K562 (cell line): ENCODE data around the gene CEACAM21. TPM values are rescaled to one million over a fixed set of nuclear protein-coding genes. Genes with fewer than 3 reads are reported as not detected.

Source experiments
- ATAC-seq: fragments of 200-7000 bp; cut with Tn5 transposase; 3 replicates; pipeline ENCODE4 v1.9.1; 2020; ENCODE audit warnings: moderate library complexity
- BruUV-seq: library from RNA; stranded (reverse); fragments of 400-500 nt; replicated peaks from 2 replicates; lab custom pipeline; 2021; lab: Mats Ljungman, UMichigan
- CTCF ChIA-PET: fragments of 300-600 bp; formaldehyde crosslinking; extraction: SDS; loops from one replicate; lab custom pipeline; 2021; ENCODE audit warnings: low intra/inter-chr PET ratio; lab: Yijun Ruan, JAX
- POLR2A ChIA-PET: fragments of 300-600, 350-650 bp; sonication (Branson Sonifier 250); formaldehyde crosslinking; extraction: SDS; loops from one replicate; lab custom pipeline; 2021; ENCODE audit warnings: antibody characterized with exemption, inconsistent platforms; lab: Yijun Ruan, JAX
- DNase-seq, 4 experiments: peaks; one replicate each; pipeline versions ENCODE4 v3.0.0 to v3.0.0-alpha.2; 2011 to 2018; ENCODE audit warnings: low spot score in 3 of 4, mixed read lengths in 3 of 4; ENCODE audit errors: extremely low read depth in 1 of 4
- FAIRE-seq: peaks from 2 replicates; lab custom pipeline; 2011; peaks lifted over from hg19 to GRCh38; lab: Jason Lieb, UNC
- H2AFZ ChIP-seq: 2 replicates; pipeline ENCODE4 v1.6.0; 2011; ENCODE audit warnings: low read depth, low read length, control low read depth, inconsistent platforms
- H3K27ac ChIP-seq: fragments of 200-600 bp; 3 replicates; pipeline ENCODE4 v1.8.0; 2011; ENCODE audit warnings: low read depth, mild to moderate bottlenecking, control low read depth, inconsistent platforms, low read length, moderate library complexity, mixed read lengths; ENCODE audit errors: extremely low read depth
- H3K27me3 ChIP-seq, 2 experiments: fragments of 300-600 bp in 1 of 2; 2 replicates in 1 of 2; 3 replicates in 1 of 2; pipeline versions ENCODE4 v1.6.0 to v1.8.0; 2011; ENCODE audit warnings: inconsistent platforms in 2 of 2, low read length in 2 of 2, mild to moderate bottlenecking in 1 of 2, mixed read lengths in 1 of 2, moderate library complexity in 1 of 2; ENCODE audit not compliant: control insufficient read depth in 2 of 2, insufficient read depth in 2 of 2
- H3K36me3 ChIP-seq: fragments of 300-600 bp; 3 replicates; pipeline ENCODE4 v1.8.0; 2011; ENCODE audit warnings: mild to moderate bottlenecking, low read length, inconsistent platforms; ENCODE audit not compliant: control insufficient read depth, insufficient read depth
- H3K4me1 ChIP-seq, 2 experiments: fragments of 200-600 bp in 1 of 2; replicated peaks in 1 of 2; 2 replicates in 1 of 2; 3 replicates in 1 of 2; pipeline versions ENCODE4 v1.5.1 to v1.8.0; 2011; ENCODE audit warnings: inconsistent platforms in 2 of 2, low read length in 2 of 2, mild to moderate bottlenecking in 1 of 2, mixed read lengths in 1 of 2, moderate library complexity in 1 of 2; ENCODE audit not compliant: control insufficient read depth in 2 of 2, insufficient read depth in 2 of 2
- H3K4me2 ChIP-seq: 2 replicates; pipeline ENCODE4 v1.6.1; 2011; ENCODE audit warnings: low read length, control low read depth, inconsistent platforms, mixed read lengths; ENCODE audit not compliant: insufficient read depth
- H3K4me3 ChIP-seq: fragments of 200-600 bp; sonication (generic), shearing (Covaris generic); 2 replicates; pipeline ENCODE4 v1.5.1; 2016; ENCODE audit warnings: control low read depth, inconsistent platforms
- H3K79me2 ChIP-seq: fragments of 200-600 bp; 3 replicates; pipeline ENCODE4 v1.8.0; 2011; ENCODE audit warnings: low read length, inconsistent platforms; ENCODE audit not compliant: control insufficient read depth, insufficient read depth
- H3K9ac ChIP-seq, 2 experiments: 2 replicates each; pipeline versions ENCODE4 v1.6.0 to v1.6.1; 2011; ENCODE audit warnings: low read depth in 2 of 2, low read length in 2 of 2, control low read depth in 1 of 2, inconsistent platforms in 1 of 2, mild to moderate bottlenecking in 1 of 2, mixed read lengths in 1 of 2; ENCODE audit not compliant: insufficient read depth in 1 of 2
- H3K9me1 ChIP-seq: one replicate; pipeline ENCODE4 v1.6.0; 2011; ENCODE audit warnings: inconsistent platforms, mild to moderate bottlenecking, low read length, moderate library complexity; ENCODE audit not compliant: control insufficient read depth, insufficient read depth
- H3K9me3 ChIP-seq: replicated peaks from 2 replicates; pipeline ENCODE4 v1.5.1; 2011; ENCODE audit warnings: low read depth, low read length, inconsistent platforms; ENCODE audit not compliant: control insufficient read depth, insufficient read depth
- H4K20me1 ChIP-seq: replicated peaks from 2 replicates; pipeline ENCODE4 v1.6.1; 2011; ENCODE audit warnings: low read length, inconsistent platforms, mixed read lengths; ENCODE audit not compliant: control insufficient read depth, insufficient read depth
- CSDE1 ChIP-seq, 2 experiments: fragments of 450-650 bp; IDR thresholded peaks; 2 replicates each; pipeline ENCODE4 v1.6.1; 2016; ENCODE audit warnings: mild to moderate bottlenecking in 1 of 2
- EZH2 ChIP-seq: IDR thresholded peaks from 2 replicates; pipeline ENCODE4 v1.6.1; 2012; ENCODE audit warnings: low read depth, mild to moderate bottlenecking, inconsistent platforms, low read length, borderline replicate concordance
- HOXB6 ChIP-seq: fragments of 250-450 bp; sonication (Bioruptor Pico); IDR thresholded peaks from 2 replicates; pipeline ENCODE4 v1.5.1; 2022; ENCODE audit warnings: mild to moderate bottlenecking, borderline replicate concordance
- MAFF ChIP-seq: IDR thresholded peaks from 2 replicates; pipeline ENCODE4 v1.6.1; 2012; ENCODE audit warnings: low read length, improper control_type of control experiment
- MYC ChIP-seq, 2 experiments: fragments of 250-450 bp in 1 of 2; sonication (Bioruptor Pico) in 1 of 2; IDR thresholded peaks; 2 replicates each; pipeline versions ENCODE4 v1.5.1 to v1.6.1; 2012 to 2021; ENCODE audit warnings: low read depth in 2 of 2, borderline replicate concordance in 1 of 2, improper control_type of control experiment in 1 of 2, low read length in 1 of 2, mild to moderate bottlenecking in 1 of 2, moderate library complexity in 1 of 2
- NCOA6 ChIP-seq: fragments of 450-650 bp; IDR thresholded peaks from 2 replicates; pipeline ENCODE4 v1.6.1; 2017; ENCODE audit warnings: mild to moderate bottlenecking
- NRF1 ChIP-seq, 2 experiments: fragments of 450-650 bp; IDR thresholded peaks in 1 of 2; conservative IDR thresholded peaks in 1 of 2; 2 replicates each; pipeline ENCODE4 v1.6.1; 2014; ENCODE audit warnings: mild to moderate bottlenecking in 2 of 2
- SMARCB1 ChIP-seq: IDR thresholded peaks from 2 replicates; pipeline ENCODE4 v1.6.1; 2011; ENCODE audit warnings: improper control_type of control experiment, low read depth; ENCODE audit not compliant: insufficient read length
- TAF15 ChIP-seq: fragments of 200-400 bp; formaldehyde crosslinking; IDR thresholded peaks from 2 replicates; pipeline ENCODE4 v1.6.1; 2017; ENCODE audit warnings: mild to moderate bottlenecking, low read depth, low read length, moderate library complexity
- TAF7 ChIP-seq: fragments of 450-650 bp; IDR thresholded peaks from 2 replicates; pipeline ENCODE4 v1.6.1; 2016; ENCODE audit warnings: missing genetic modification characterization, missing compliant biosample characterization
- TBP ChIP-seq: optimal IDR thresholded peaks from 2 replicates; pipeline ENCODE3; 2011; ENCODE audit warnings: low read depth, low read length, improper control_type of control experiment
- TEAD2 ChIP-seq: fragments of 450-650 bp; IDR thresholded peaks from 2 replicates; pipeline ENCODE4 v1.6.1; 2016; ENCODE audit warnings: missing genetic modification characterization, control low read depth, missing compliant biosample characterization
- ZNF354B ChIP-seq: fragments of 250-450 bp; sonication (Bioruptor Pico); IDR thresholded peaks from 2 replicates; pipeline ENCODE4 v1.4.0; 2020
- WGBS: fragments of 100-300 bp; shearing (Covaris generic); methylation state at CpG from one replicate; pipeline ENCODE4 v1.1.6; 2016; ENCODE audit warnings: low coverage, mixed read lengths; ENCODE audit not compliant: insufficient coverage; ENCODE audit errors: missing lambda C conversion rate; 5-methylcytosine and 5-hydroxymethylcytosine counted together
- in situ Hi-C: fragments of 300-500 bp; cut with MboI; formaldehyde crosslinking; loops from 4 replicates; pipeline ENCODE4 v1.15.0; 2018; ENCODE audit warnings: inconsistent platforms, mixed read lengths
- intact Hi-C: fragments of 100-400 bp; cut with micrococcal nuclease; formaldehyde crosslinking; loops from 2 replicates; pipeline ENCODE4 v1.14.2; 2022
- polyA plus RNA-seq, 8 experiments: library from polyadenylated mRNA; depleted of rRNA in 4 of 8; stranded (reverse) in 5 of 8; unstranded in 3 of 8; fragments of >200 nt; fragmentation: Nextera tagmentation in 2 of 8; fragmentation: Illumina TruSeq in 1 of 8; extraction: Ambion mirVana in 2 of 8; extraction: Trizol in 1 of 8; gene quantifications; 2 replicates each; pipeline versions ENCODE4 v1.2.1 to v1.2.3, GENCODE V29; 2011 to 2014; ENCODE audit warnings: inconsistent platforms in 1 of 8, missing spikeins in 1 of 8
- total RNA-seq, 7 experiments: library from RNA; depleted of rRNA in 6 of 7; stranded (reverse); fragments of >200 nt in 6 of 7; fragmentation: Illumina TruSeq in 2 of 7; extraction: Trizol in 2 of 7; gene quantifications; 2 replicates each; pipeline versions ENCODE4 v1.2.1 to v1.2.3, GENCODE V29; 2011 to 2021; ENCODE audit warnings: low replicate concordance in 1 of 7
- TF ChIP-seq, protein P1 (sequence below), 2 experiments: fragments of 150-350 bp in 1 of 2; IDR thresholded peaks; 2 replicates each; pipeline ENCODE4 v1.6.1; 2012 to 2016; ENCODE audit warnings: low read depth in 2 of 2, low read length in 2 of 2, mild to moderate bottlenecking in 1 of 2, moderate library complexity in 1 of 2
- TF ChIP-seq, protein P2 (sequence below): conservative IDR thresholded peaks from 2 replicates; pipeline ENCODE4 v1.6.1; 2011; ENCODE audit warnings: low read depth, mild to moderate bottlenecking, low read length; ENCODE audit not compliant: control insufficient read depth
- TF ChIP-seq, protein P3 (sequence below): sonication (generic); formaldehyde crosslinking; IDR thresholded peaks from 2 replicates; pipeline ENCODE4 v1.9.0; 2022; ENCODE audit warnings: mild to moderate bottlenecking, missing genetic modification reagents

CEACAM21 gene
- total and polyA plus RNA-seq, 9 of the 15 experiments (the other 6 are each of a cell fraction or from before 2014, with no cell fraction given), result 0.06 to 0.40 (median 0.18) TPM; not detected in 1

DNA sequence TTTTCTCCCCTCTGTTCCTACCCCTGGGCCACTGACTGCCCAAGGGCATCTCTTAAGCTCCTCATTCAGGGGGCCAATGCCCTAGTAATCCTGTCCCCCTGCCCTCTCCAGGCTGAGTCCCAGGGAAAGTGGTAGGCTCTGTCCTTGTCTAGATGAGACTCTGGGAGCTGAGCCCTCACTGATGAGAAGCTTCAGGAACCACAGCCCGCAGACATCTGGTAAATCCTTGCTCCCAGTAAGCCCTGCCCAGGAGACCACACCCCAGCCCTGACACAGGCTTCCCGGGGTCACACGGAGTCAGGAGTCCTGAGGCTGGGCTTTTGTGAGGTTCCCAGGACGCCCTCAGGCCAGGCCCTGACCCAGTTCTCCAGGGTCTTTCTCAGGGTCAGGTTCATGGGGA, 49.0 kb downstream of the CEACAM21 start:
- CTCF ChIA-PET, result no interaction called here
- H3K27me3 ChIP-seq, result peaks cover 0 to 5% of the 10 kb centered on the region in 2 experiments; a peak in 1 of 5 replicates
- H3K9me1 ChIP-seq, result no peaks in the 10 kb centered on the region
- ATAC-seq, result no peak
- no peak overlapping the region for H3K4me2 ChIP-seq
- TF ChIP-seq ZNF354B (CRISPR knock-in tag) (no peak), HOXB6 (CRISPR knock-in tag) (no peak), TBP (no peak), SMARCB1 (no peak), MAFF (no peak), CSDE1 (IDR thresholded peaks at IDR 0.05) (no peak), MYC (IDR thresholded peaks at IDR 0.05; ENCODE audit: low read depth, low read length) (no peak), MYC (CRISPR knock-in tag; IDR thresholded peaks at IDR 0.05; ENCODE audit: borderline replicate concordance, low read depth) (no peak), NRF1 (conservative IDR thresholded peaks at IDR 0.05 in 1 of 2, IDR thresholded peaks at IDR 0.05 in 1 of 2) (no peak), TAF7 (tag) (no peak), NCOA6 (no peak), EZH2 (no peak), TEAD2 (no peak), TAF15 (no peak)
- TF ChIP-seq, protein P1, sequence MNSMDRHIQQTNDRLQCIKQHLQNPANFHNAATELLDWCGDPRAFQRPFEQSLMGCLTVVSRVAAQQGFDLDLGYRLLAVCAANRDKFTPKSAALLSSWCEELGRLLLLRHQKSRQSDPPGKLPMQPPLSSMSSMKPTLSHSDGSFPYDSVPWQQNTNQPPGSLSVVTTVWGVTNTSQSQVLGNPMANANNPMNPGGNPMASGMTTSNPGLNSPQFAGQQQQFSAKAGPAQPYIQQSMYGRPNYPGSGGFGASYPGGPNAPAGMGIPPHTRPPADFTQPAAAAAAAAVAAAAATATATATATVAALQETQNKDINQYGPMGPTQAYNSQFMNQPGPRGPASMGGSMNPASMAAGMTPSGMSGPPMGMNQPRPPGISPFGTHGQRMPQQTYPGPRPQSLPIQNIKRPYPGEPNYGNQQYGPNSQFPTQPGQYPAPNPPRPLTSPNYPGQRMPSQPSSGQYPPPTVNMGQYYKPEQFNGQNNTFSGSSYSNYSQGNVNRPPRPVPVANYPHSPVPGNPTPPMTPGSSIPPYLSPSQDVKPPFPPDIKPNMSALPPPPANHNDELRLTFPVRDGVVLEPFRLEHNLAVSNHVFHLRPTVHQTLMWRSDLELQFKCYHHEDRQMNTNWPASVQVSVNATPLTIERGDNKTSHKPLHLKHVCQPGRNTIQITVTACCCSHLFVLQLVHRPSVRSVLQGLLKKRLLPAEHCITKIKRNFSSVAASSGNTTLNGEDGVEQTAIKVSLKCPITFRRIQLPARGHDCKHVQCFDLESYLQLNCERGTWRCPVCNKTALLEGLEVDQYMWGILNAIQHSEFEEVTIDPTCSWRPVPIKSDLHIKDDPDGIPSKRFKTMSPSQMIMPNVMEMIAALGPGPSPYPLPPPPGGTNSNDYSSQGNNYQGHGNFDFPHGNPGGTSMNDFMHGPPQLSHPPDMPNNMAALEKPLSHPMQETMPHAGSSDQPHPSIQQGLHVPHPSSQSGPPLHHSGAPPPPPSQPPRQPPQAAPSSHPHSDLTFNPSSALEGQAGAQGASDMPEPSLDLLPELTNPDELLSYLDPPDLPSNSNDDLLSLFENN (IDR thresholded peaks at IDR 0.05; ENCODE audit: low read depth in 2 of 2, low read length in 2 of 2), result no peak
- TF ChIP-seq, protein P2, sequence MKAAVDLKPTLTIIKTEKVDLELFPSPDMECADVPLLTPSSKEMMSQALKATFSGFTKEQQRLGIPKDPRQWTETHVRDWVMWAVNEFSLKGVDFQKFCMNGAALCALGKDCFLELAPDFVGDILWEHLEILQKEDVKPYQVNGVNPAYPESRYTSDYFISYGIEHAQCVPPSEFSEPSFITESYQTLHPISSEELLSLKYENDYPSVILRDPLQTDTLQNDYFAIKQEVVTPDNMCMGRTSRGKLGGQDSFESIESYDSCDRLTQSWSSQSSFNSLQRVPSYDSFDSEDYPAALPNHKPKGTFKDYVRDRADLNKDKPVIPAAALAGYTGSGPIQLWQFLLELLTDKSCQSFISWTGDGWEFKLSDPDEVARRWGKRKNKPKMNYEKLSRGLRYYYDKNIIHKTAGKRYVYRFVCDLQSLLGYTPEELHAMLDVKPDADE, result no peak
- TF ChIP-seq, protein P3, sequence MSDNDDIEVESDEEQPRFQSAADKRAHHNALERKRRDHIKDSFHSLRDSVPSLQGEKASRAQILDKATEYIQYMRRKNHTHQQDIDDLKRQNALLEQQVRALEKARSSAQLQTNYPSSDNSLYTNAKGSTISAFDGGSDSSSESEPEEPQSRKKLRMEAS, result no peak
- TF ChIP-seq, all 486 proteins: peak for 0
- no peak overlapping the region for H3K4me3 ChIP-seq
- no peak overlapping the region for H3K9ac ChIP-seq
- H3K4me1 ChIP-seq, result no peaks in the 10 kb centered on the region
- H2AFZ ChIP-seq, result no peak overlapping the region
- no peaks in the 10 kb centered on the region for H3K36me3 ChIP-seq
- no peaks in the 10 kb centered on the region for H3K9me3 ChIP-seq
- WGBS, result 0% methylated on average over 3 of the region's 4 CpGs
- FAIRE-seq (no peak), DNase-seq (no peak)
- POLR2A ChIA-PET, result interaction anchor here (0.5 kb wide), 1 partner anchor 82 kb away, joined by 3 read pairs; no protein-coding TSS in a partner anchor
- no peak overlapping the region for H3K27ac ChIP-seq
- H4K20me1 ChIP-seq, result no peaks in the 10 kb centered on the region
- in situ Hi-C loops, result no loop called here
- H3K79me2 ChIP-seq, result no peaks in the 10 kb centered on the region
- no TSS peak for BruUV-seq
- intact Hi-C loops, result no loop called here
